A549 (cell line): ENCODE results near the gene ARVCF. TPM values are rescaled to one million over a fixed set of nuclear protein-coding genes. Genes with fewer than 3 reads are reported as not detected.

Experiments used
- ATAC-seq, 2 experiments: fragments of 200-7000 bp in 1 of 2; fragments of >200 bp in 1 of 2; cut with Nextera tagmentation in 1 of 2; cut with Tn5 transposase in 1 of 2; 3 replicates each; pipeline versions ENCODE4 v1.8.0 to v1.9.1; 2018 to 2020; ENCODE audit warnings: mild to moderate bottlenecking in 1 of 2, moderate library complexity in 1 of 2
- CTCF ChIA-PET: fragments of 300-600 bp; sonication (Branson Sonifier 250); formaldehyde crosslinking; extraction: SDS; loops from one replicate; lab custom pipeline; 2021; ENCODE audit warnings: antibody characterized with exemption, inconsistent platforms; lab: Yijun Ruan, JAX
- POLR2A ChIA-PET: fragments of 350-600 bp; formaldehyde crosslinking; extraction: SDS; loops from one replicate; lab custom pipeline; 2021; ENCODE audit warnings: antibody characterized with exemption, inconsistent platforms; lab: Yijun Ruan, JAX
- DNase-seq, 2 experiments: peaks; one replicate each; pipeline versions ENCODE4 v3.0.0 to v3.0.0-alpha.2; 2011 to 2016; ENCODE audit warnings: low read depth in 1 of 2, low spot score in 1 of 2
- FAIRE-seq: peaks from 2 replicates; lab custom pipeline; 2011; peaks lifted over from hg19 to GRCh38; lab: Jason Lieb, UNC
- H3K27ac ChIP-seq, 2 experiments: fragments of >200 bp; sonication (Bioruptor Twin); formaldehyde crosslinking; 3 replicates each; pipeline ENCODE4 v1.5.1; 2016 to 2017
- H3K4me1 ChIP-seq: fragments of >200 bp; sonication (Bioruptor Twin); formaldehyde crosslinking; 3 replicates; pipeline ENCODE4 v1.6.1; 2016
- H3K4me2 ChIP-seq: fragments of >200 bp; sonication (Bioruptor Twin); formaldehyde crosslinking; 3 replicates; pipeline ENCODE4 v1.6.1; 2016
- H3K4me3 ChIP-seq: fragments of >200 bp; sonication (Bioruptor Twin); formaldehyde crosslinking; 3 replicates; pipeline ENCODE4 v1.5.1; 2016
- H3K9me3 ChIP-seq: fragments of >200 bp; sonication (Bioruptor Twin); formaldehyde crosslinking; 3 replicates; pipeline ENCODE4 v1.6.1; 2016
- BHLHE40 ChIP-seq: IDR thresholded peaks from 2 replicates; pipeline ENCODE4 v1.6.1; 2012; ENCODE audit warnings: low read depth, low read length, inconsistent platforms
- CBX2 ChIP-seq: fragments of 200-600 bp; sonication (generic); IDR thresholded peaks from 2 replicates; pipeline ENCODE4 v1.6.1; 2016; ENCODE audit warnings: low read depth, mild to moderate bottlenecking, borderline replicate concordance
- CBX8 ChIP-seq: fragments of 200-600 bp; sonication (generic); IDR thresholded peaks from 2 replicates; pipeline ENCODE4 v1.6.1; 2016
- CEBPB ChIP-seq, 2 experiments: fragments of >200 bp in 1 of 2; sonication (Bioruptor Twin) in 1 of 2; formaldehyde crosslinking in 1 of 2; IDR thresholded peaks; 2 replicates each; pipeline ENCODE4 v1.6.1; 2012 to 2016
- EHF ChIP-seq: fragments of 250-450 bp; sonication (Bioruptor Pico); IDR thresholded peaks from 2 replicates; pipeline ENCODE4 v1.5.0; 2020; ENCODE audit warnings: mild to moderate bottlenecking
- EP300 ChIP-seq, 2 experiments: fragments of >200 bp; sonication (Bioruptor Twin); formaldehyde crosslinking; IDR thresholded peaks; 2 replicates in 1 of 2; 3 replicates in 1 of 2; pipeline ENCODE4 v1.6.1; 2016 to 2017
- HMGXB4 ChIP-seq: fragments of 250-450 bp; sonication (Bioruptor Pico); IDR thresholded peaks from 2 replicates; pipeline ENCODE4 v1.5.0; 2021; ENCODE audit warnings: mild to moderate bottlenecking, moderate library complexity, borderline replicate concordance
- JUN ChIP-seq, 2 experiments: fragments of >200 bp; sonication (Bioruptor Twin); formaldehyde crosslinking; IDR thresholded peaks; 2 replicates in 1 of 2; 3 replicates in 1 of 2; pipeline ENCODE4 v1.6.1; 2016 to 2017
- JUNB ChIP-seq: fragments of >200 bp; sonication (Bioruptor Twin); formaldehyde crosslinking; IDR thresholded peaks from 2 replicates; pipeline ENCODE4 v1.6.1; 2016
- MAFK ChIP-seq: fragments of 450-650 bp; IDR thresholded peaks from 2 replicates; pipeline ENCODE4 v1.6.1; 2014; ENCODE audit not compliant: partially characterized antibody
- MAX ChIP-seq: IDR thresholded peaks from 2 replicates; pipeline ENCODE4 v1.6.1; 2012
- MYC ChIP-seq: IDR thresholded peaks from 2 replicates; pipeline ENCODE4 v1.6.1; 2012; ENCODE audit warnings: mild to moderate bottlenecking, inconsistent platforms, low read length, improper control_type of control experiment, borderline replicate concordance
- PHF8 ChIP-seq: fragments of 200-600 bp; sonication (generic); IDR thresholded peaks from 2 replicates; pipeline ENCODE4 v1.6.1; 2016; ENCODE audit warnings: low read depth, mild to moderate bottlenecking, antibody characterized with exemption, moderate library complexity, borderline replicate concordance
- POLR2A ChIP-seq: IDR thresholded peaks from 2 replicates; pipeline ENCODE4 v1.6.1; 2012; ENCODE audit warnings: mild to moderate bottlenecking, low read length
- POLR2AphosphoS2 ChIP-seq: conservative IDR thresholded peaks from 2 replicates; pipeline ENCODE4 v1.6.1; 2012; ENCODE audit warnings: low read length, improper control_type of control experiment, inconsistent platforms
- RAD21 ChIP-seq, 2 experiments: fragments of >200 bp in 1 of 2; sonication (Bioruptor Twin) in 1 of 2; formaldehyde crosslinking in 1 of 2; IDR thresholded peaks in 1 of 2; conservative IDR thresholded peaks in 1 of 2; 2 replicates in 1 of 2; 3 replicates in 1 of 2; pipeline ENCODE4 v1.6.1; 2012 to 2018; ENCODE audit warnings: inconsistent platforms in 1 of 2
- RCOR1 ChIP-seq: fragments of 150-350 bp; IDR thresholded peaks from 2 replicates; pipeline ENCODE4 v1.6.1; 2014; ENCODE audit warnings: antibody characterized with exemption, low read length, low read depth
- SMC3 ChIP-seq: fragments of >200 bp; sonication (Bioruptor Twin); formaldehyde crosslinking; IDR thresholded peaks from 3 replicates; pipeline ENCODE4 v1.6.1; 2018; ENCODE audit warnings: inconsistent platforms
- TFCP2L1 ChIP-seq: fragments of 250-450 bp; sonication (Bioruptor Pico); IDR thresholded peaks from 2 replicates; pipeline ENCODE4 v1.5.0; 2021; ENCODE audit warnings: mild to moderate bottlenecking
- USF2 ChIP-seq: fragments of 450-650 bp; IDR thresholded peaks from 2 replicates; pipeline ENCODE4 v1.6.1; 2014; ENCODE audit warnings: antibody characterized with exemption
- ZC3H11A ChIP-seq: fragments of 450-650 bp; IDR thresholded peaks from 2 replicates; pipeline ENCODE4 v1.6.1; 2014; ENCODE audit warnings: antibody characterized with exemption, mild to moderate bottlenecking
- ZFP36 ChIP-seq: fragments of 450-650 bp; IDR thresholded peaks from 2 replicates; pipeline ENCODE4 v1.6.1; 2014; ENCODE audit warnings: borderline replicate concordance; ENCODE audit not compliant: partially characterized antibody
- ZSCAN20 ChIP-seq: fragments of 250-450 bp; sonication (Bioruptor Pico); IDR thresholded peaks from 2 replicates; pipeline ENCODE4 v1.8.0; 2022; ENCODE audit warnings: mild to moderate bottlenecking, moderate library complexity
- WGBS: methylation state at CpG from one replicate; pipeline ENCODE4 v1.1.6; 2017; ENCODE audit errors: missing lambda C conversion rate; 5-methylcytosine and 5-hydroxymethylcytosine counted together
- polyA plus RNA-seq, 4 experiments: library from polyadenylated mRNA; depleted of rRNA in 3 of 4; stranded (reverse); fragments of >200 nt; fragmentation: RNase III in 1 of 4; extraction: RNeasy Plus Mini Kit Qiagen cat#74134 plus additional on column Dnase treatment in 1 of 4; gene quantifications; 2 replicates in 3 of 4; 3 replicates in 1 of 4; pipeline ENCODE4 v1.2.3, GENCODE V29; 2011 to 2017

Gene ARVCF
- polyA plus RNA-seq, 2 of the 4 experiments (the other 2 are of a cell fraction): 0.81 to 2.1 TPM

GRCh38 chr22:20056161-20056560, 39.5 kb upstream of the ARVCF start (continued):
- no peak for TF ChIP-seq USF2
- no peak for TF ChIP-seq ZSCAN20 (CRISPR knock-in tag)
- no peak for TF ChIP-seq MAFK

- TF ChIP-seq MYC (no peak), MAX (no peak), PHF8 (no peak), BHLHE40 (no peak), TFCP2L1 (CRISPR knock-in tag) (no peak), CBX2 (no peak), ZFP36 (no peak), EP300 (IDR thresholded peaks at IDR 0.05) (no peak), ZC3H11A (no peak), RCOR1 (no peak), POLR2AphosphoS2 (no peak), SMC3 (no peak), USF2 (no peak), EHF (CRISPR knock-in tag) (no peak), JUNB (no peak), CEBPB (IDR thresholded peaks at IDR 0.05) (no peak), HMGXB4 (CRISPR knock-in tag) (no peak), JUN (IDR thresholded peaks at IDR 0.05) (no peak), POLR2A (no peak), RAD21 (conservative IDR thresholded peaks at IDR 0.05 in 1 of 2, IDR thresholded peaks at IDR 0.05 in 1 of 2) (no peak)
- Histone ChIP-seq H3K4me1 (no peaks in the 10 kb centered on the region), H3K27ac (no peak overlapping the region), H3K9me3 (no peaks in the 10 kb centered on the region), H3K4me2 (no peak overlapping the region), H3K4me3 (no peak overlapping the region)
- DNase-seq (no peak), FAIRE-seq (no peak), ATAC-seq (no peak)
- CTCF ChIA-PET: interaction anchor here (0.6 to 1.5 kb wide), 2 partner anchors 10 to 13 kb away, joined by 3 to 4 read pairs; no protein-coding TSS in a partner anchor
- 88% methylated on average over 9 of the region's 15 CpGs for WGBS
- POLR2A ChIA-PET: no interaction called here
Measured at GRCh38 chr22:20055654-20056053, 39.0 kb upstream of the ARVCF start.

- Histone ChIP-seq H3K4me3 (no peak overlapping the region), H3K4me1 (no peaks in the 10 kb centered on the region), H3K9me3 (no peaks in the 10 kb centered on the region), H3K27ac (no peak overlapping the region), H3K4me2 (no peak overlapping the region)
- ChIA-PET CTCF (interaction anchor here (1.5 kb wide), 1 partner anchor 10 kb away, joined by 4 read pairs; no protein-coding TSS in a partner anchor), POLR2A (no interaction called here)
- WGBS: 100% methylated on average over 2 of the region's 2 CpGs
- TF ChIP-seq CBX8: no peak
- DNase-seq (no peak), FAIRE-seq (no peak), ATAC-seq (no peak)
Measured at GRCh38 chr22:20055144-20055543, 38.5 kb upstream of the ARVCF start.
